Parathyroid adenoma (tissue), 2 donors: ENCODE measurements around the gene OR2A1.
"Not testable (repeated sequence)": the region's sequence is repeated elsewhere in the genome, so short reads cannot be mapped to it uniquely, and the experiment has no call there.

Experiments
- H2AFZ ChIP-seq: fragments of 300-600 bp; sonication (generic); one replicate; pipeline ENCODE4 v1.7.0; 2017; ENCODE audit warnings: antibody characterized with exemption, mild to moderate bottlenecking
- H3K27ac ChIP-seq: fragments of 300-600 bp; sonication (generic); one replicate; pipeline ENCODE4 v1.7.0; 2017
- H3K27me3 ChIP-seq: fragments of 300-600 bp; sonication (generic); one replicate; pipeline ENCODE4 v1.7.0; 2017; ENCODE audit warnings: low read length; ENCODE audit not compliant: control insufficient read depth, insufficient read depth
- H3K36me3 ChIP-seq: fragments of 300-600 bp; sonication (generic); one replicate; pipeline ENCODE4 v1.7.0; 2017; ENCODE audit warnings: low read length; ENCODE audit not compliant: control insufficient read depth, insufficient read depth
- H3K4me1 ChIP-seq: fragments of 300-600 bp; sonication (generic); one replicate; pipeline ENCODE4 v1.7.0; 2017; ENCODE audit warnings: control low read depth
- H3K4me2 ChIP-seq: fragments of 300-600 bp; sonication (generic); one replicate; pipeline ENCODE4 v1.7.0; 2017; ENCODE audit warnings: low read length
- H3K4me3 ChIP-seq: fragments of 300-600 bp; sonication (generic); one replicate; pipeline ENCODE4 v1.7.0; 2017; ENCODE audit warnings: low read depth, low read length
- H3K79me2 ChIP-seq: fragments of 300-600 bp; sonication (generic); one replicate; pipeline ENCODE4 v1.7.0; 2017; ENCODE audit warnings: control low read depth
- H3K9ac ChIP-seq: fragments of 300-600 bp; sonication (generic); one replicate; pipeline ENCODE4 v1.7.0; 2017; ENCODE audit warnings: mild to moderate bottlenecking
- H3K9me3 ChIP-seq: fragments of 300-600 bp; sonication (generic); one replicate; pipeline ENCODE4 v1.7.0; 2017; ENCODE audit warnings: low read length; ENCODE audit not compliant: control insufficient read depth
- donor health status: primary hyperparathyroidism.

OR2A1 gene

DNA sequence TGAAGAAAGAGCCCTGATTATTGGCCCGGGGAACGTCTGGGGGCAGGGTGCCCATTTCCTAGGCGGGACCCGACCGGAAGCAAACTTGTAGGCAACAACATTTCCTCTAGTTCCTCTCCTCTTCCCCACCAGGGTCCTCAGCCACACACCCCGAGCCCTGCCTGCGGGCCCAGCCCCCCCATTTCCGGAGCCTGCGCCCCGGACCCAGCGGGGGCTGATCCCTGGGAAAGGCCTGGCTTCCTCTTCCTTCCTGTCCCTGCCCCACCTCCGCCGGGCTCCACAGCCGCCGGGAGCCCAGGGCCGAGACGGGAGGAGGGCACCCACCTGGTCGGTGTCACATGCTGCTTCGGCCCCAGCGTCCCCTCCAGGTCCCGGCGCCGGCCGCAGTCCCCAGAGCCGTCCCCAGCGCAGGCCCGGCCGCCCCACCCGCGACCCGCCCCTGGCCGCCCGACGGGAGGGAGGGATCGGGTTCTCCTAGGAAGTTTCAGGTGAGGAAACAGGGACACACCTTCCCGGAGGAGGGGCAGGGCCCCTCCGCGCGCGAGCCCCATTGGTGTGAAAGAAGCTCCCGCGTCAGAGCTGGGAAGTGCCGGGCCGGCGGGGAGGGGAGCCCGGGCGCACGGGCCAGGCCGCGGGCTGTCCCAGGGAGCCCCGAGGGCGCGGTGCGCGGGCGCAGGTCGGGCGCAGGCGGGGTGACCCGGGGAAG lies 18.3 kb upstream of the OR2A1 start:
- not testable (repeated sequence) for H3K36me3 ChIP-seq, H3K27me3 ChIP-seq, H3K4me1 ChIP-seq, H3K4me3 ChIP-seq, H3K79me2 ChIP-seq, H3K27ac ChIP-seq, H3K9me3 ChIP-seq, H3K4me2 ChIP-seq, H2AFZ ChIP-seq, H3K9ac ChIP-seq

DNA sequence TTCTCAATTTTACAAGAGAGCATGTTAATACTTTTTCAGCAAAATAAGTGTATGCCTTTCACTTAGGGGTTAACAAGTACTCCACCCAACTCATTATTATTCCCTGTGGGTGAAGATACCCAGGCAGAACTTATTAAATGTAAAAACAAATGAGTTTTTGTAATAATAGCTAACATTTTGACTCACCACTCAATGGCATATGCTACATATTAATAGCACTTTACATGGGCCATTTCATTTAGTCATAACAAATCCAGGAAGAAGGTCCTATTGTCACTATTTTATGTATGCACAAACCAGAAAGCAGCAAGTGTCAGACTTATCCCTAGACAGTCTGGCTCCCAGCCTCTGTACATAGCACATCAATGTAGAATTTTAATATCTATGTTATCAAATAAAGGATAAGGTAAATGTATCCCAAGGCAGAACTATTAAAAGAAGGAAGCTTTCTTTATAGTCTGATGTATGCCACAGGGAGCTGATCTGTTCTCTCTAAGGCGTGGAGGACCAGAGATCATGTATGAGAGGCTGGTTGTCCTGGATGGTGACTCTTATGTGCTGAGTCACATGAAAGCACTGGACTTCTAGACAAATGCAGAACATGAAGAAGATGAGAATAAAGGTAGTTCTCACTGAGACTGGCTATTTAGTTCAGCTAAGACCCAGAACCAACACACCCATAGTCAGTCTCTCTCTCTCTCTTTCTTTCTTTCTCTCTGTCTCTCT lies 9.5 kb upstream of the OR2A1 start:
- not testable (repeated sequence) for H3K4me3 ChIP-seq, H3K79me2 ChIP-seq, H3K4me2 ChIP-seq, H3K9ac ChIP-seq, H3K4me1 ChIP-seq, H3K9me3 ChIP-seq, H3K27ac ChIP-seq, H3K27me3 ChIP-seq, H3K36me3 ChIP-seq, H2AFZ ChIP-seq

DNA sequence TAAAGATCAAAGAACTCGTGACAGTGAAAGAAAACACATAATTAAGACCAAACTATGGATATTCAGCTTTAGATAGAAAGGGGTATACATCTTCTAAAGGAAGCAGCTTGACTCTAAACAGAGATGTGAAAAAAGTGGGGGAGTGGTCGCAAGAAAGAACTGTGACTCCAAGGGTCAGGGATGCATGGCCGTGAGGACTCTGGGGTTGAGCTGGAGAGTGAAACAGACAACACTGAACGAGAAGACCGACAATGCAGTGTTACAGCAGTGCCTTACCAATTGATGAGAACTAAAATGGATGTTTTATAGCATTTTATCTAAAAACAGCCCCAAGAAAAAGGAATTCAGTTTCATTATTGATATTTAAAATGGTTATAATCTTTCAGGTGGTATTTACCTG lies 8.6 kb upstream of the OR2A1 start:
- H3K4me3 ChIP-seq, H3K27me3 ChIP-seq, H3K79me2 ChIP-seq, H3K4me2 ChIP-seq, H3K4me1 ChIP-seq, H3K27ac ChIP-seq, H3K9me3 ChIP-seq, H3K36me3 ChIP-seq, H3K9ac ChIP-seq, H2AFZ ChIP-seq: not testable (repeated sequence)

DNA sequence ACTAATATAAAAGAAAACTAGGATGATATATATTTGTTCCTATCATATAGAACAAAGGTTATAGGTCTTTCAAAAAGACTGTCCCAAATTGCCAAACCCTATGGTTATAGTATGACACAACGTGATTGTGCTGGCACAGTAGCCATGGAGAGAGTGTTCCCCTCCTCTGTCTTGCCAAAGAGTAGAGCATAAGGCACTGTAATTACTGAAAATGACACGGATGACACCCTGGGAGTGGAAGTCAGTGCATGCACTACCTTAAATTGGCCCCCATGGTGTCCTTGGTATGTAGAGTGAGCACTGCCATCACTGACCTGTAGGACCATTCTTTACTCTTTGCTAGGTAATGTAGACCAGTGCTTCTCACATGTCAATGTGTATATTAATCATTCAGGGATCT lies 7.1 kb upstream of the OR2A1 start:
- H2AFZ ChIP-seq, H3K27me3 ChIP-seq, H3K4me1 ChIP-seq, H3K36me3 ChIP-seq, H3K79me2 ChIP-seq, H3K27ac ChIP-seq, H3K4me3 ChIP-seq, H3K9me3 ChIP-seq, H3K9ac ChIP-seq, H3K4me2 ChIP-seq: not testable (repeated sequence)

DNA sequence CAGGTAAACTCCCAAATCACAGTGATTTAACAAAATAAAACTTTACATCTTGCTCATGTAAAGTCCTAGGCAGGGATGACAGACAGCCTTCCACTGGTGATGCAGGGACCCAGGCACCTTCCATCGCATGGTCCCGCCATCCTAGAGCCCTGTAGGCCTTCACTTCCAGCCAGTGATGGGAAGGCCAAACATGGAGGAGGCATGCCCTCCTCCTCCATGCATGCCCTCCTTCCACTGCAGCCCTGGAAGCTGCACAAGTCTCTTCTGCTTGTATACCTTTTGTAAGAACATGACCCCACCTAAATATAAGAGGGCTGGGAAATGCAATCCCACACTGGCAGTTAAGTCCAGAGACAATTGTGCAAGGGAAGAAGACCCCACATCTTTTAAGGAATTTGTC lies 2.5 kb upstream of the OR2A1 start:
- not testable (repeated sequence) for H3K36me3 ChIP-seq, H3K79me2 ChIP-seq

GRCh38 chr7:144311218-144311617 lies 1.0 kb upstream of the OR2A1 start:
- H3K4me3 ChIP-seq, H3K9me3 ChIP-seq, H3K27ac ChIP-seq, H3K79me2 ChIP-seq, H2AFZ ChIP-seq, H3K4me2 ChIP-seq, H3K4me1 ChIP-seq, H3K27me3 ChIP-seq, H3K9ac ChIP-seq, H3K36me3 ChIP-seq: not testable (repeated sequence)

More for the DNA sequence above, 2.5 kb upstream of the OR2A1 start:
- not testable (repeated sequence) for H3K27ac ChIP-seq, H3K4me2 ChIP-seq, H3K27me3 ChIP-seq, H3K4me1 ChIP-seq, H2AFZ ChIP-seq, H3K9me3 ChIP-seq, H3K4me3 ChIP-seq, H3K9ac ChIP-seq

- H3K4me3 ChIP-seq, H3K79me2 ChIP-seq, H3K4me1 ChIP-seq, H3K36me3 ChIP-seq, H3K9ac ChIP-seq, H3K4me2 ChIP-seq, H2AFZ ChIP-seq, H3K27me3 ChIP-seq, H3K27ac ChIP-seq, H3K9me3 ChIP-seq: not testable (repeated sequence)
These were observed 5.3 kb downstream of the OR2A1 start for GRCh38 chr7:144317537-144317936.

GRCh38 chr7:144319547-144319946 lies 7.3 kb downstream of the OR2A1 start:
- H3K27me3 ChIP-seq, H2AFZ ChIP-seq, H3K4me2 ChIP-seq, H3K4me1 ChIP-seq, H3K27ac ChIP-seq, H3K4me3 ChIP-seq, H3K9ac ChIP-seq, H3K9me3 ChIP-seq, H3K36me3 ChIP-seq, H3K79me2 ChIP-seq: not testable (repeated sequence)

GRCh38 chr7:144321677-144322206 lies 9.5 kb downstream of the OR2A1 start:
- H3K9ac ChIP-seq, H3K79me2 ChIP-seq, H3K9me3 ChIP-seq, H3K4me2 ChIP-seq, H3K27ac ChIP-seq, H3K36me3 ChIP-seq, H2AFZ ChIP-seq, H3K4me1 ChIP-seq, H3K4me3 ChIP-seq, H3K27me3 ChIP-seq: not testable (repeated sequence)

- not testable (repeated sequence) for H3K27ac ChIP-seq, H3K4me2 ChIP-seq, H3K79me2 ChIP-seq, H2AFZ ChIP-seq, H3K4me1 ChIP-seq, H3K27me3 ChIP-seq, H3K36me3 ChIP-seq, H3K9ac ChIP-seq, H3K4me3 ChIP-seq, H3K9me3 ChIP-seq
These were observed 11.1 kb downstream of the OR2A1 start for GRCh38 chr7:144323359-144323758.

DNA sequence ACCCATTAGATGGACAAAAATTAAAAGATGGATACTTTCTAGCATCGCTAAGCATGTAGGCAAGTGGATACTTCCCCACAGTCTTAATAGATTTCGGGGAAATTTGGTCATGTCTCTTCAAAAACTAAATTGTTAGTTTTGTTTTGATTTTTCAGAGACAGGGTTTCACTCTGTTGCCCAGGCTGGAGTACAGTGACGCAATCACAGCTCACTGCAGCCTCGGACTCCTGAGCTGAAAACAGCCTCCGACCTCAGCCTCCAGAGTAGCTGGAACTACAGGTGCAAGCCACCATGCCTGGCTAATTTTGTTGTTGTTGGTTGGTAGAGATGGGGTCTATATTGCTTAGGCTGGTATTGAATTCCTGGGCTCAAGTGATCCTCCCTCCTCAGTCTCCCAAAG lies 13.6 kb downstream of the OR2A1 start:
- not testable (repeated sequence) for H3K27ac ChIP-seq, H3K9ac ChIP-seq, H2AFZ ChIP-seq, H3K27me3 ChIP-seq, H3K36me3 ChIP-seq, H3K4me3 ChIP-seq, H3K4me1 ChIP-seq, H3K9me3 ChIP-seq, H3K4me2 ChIP-seq, H3K79me2 ChIP-seq
